Middle frontal gyrus (tissue), 1 donor: ENCODE data around the gene SRSF8.
A peak's percentile ranks its signal among the peaks of the same experiment; 100 is the strongest.

ENCODE experiments used
- DNase-seq: peaks from one replicate; pipeline ENCODE4 v3.0.0-alpha.2; 2015; ENCODE audit warnings: low spot score; ENCODE audit errors: extremely low spot score

Gene SRSF8

DNA sequence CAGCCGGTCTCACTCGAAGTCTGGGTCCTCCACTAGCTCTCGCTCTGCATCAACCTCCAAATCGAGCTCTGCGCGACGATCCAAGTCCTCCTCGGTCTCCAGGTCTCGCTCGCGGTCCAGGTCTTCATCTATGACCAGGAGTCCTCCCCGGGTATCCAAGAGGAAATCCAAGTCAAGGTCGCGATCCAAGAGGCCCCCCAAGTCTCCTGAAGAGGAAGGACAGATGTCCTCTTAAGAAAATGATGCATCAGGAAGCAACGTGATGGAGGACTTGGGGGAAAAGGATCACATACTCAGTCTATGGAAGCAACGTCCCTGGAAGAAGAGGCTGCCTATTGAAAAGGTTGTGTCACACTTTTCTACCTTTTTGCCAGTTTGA, 1.1 kb downstream of the SRSF8 start:
- no peak for DNase-seq

DNA sequence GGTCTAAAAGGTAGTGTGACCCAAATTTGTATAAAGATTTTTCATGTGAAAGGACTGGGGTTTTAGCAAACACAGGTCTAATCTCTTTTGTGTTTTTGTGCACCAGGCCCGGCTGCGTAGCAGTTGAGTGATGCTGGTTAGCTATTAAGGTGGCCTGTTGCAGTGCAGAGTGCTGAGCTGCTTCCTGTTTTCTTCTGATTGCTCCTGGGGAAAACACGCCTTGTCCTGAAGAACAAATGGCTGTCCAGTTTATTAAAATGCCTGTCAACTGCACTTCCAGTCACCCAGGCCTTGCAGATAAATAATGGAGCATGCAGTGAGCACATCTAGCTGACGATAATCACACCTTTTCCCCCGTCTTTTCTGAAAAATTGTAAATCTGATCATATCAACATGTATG, 1.8 kb downstream of the SRSF8 start:
- DNase-seq: peak; percentile 69

DNA sequence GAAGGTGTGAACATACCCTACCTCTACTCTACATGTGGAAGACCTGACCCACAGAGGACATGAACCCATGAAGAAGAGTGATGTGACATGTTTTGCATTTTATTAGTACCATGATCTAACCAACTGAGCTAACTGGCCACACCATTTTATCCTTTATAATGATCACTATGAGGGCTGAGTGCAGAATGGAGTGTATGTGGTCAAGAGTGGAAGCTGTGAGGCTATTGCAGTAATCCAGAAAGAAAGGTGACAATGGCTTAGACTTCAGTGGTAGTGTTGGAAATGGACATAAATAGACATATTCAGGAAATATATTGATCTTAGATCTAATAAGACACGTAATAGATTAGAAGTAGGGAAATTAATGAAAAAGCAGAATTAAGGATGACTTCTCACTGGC, 3.8 kb downstream of the SRSF8 start:
- no peak for DNase-seq

DNA sequence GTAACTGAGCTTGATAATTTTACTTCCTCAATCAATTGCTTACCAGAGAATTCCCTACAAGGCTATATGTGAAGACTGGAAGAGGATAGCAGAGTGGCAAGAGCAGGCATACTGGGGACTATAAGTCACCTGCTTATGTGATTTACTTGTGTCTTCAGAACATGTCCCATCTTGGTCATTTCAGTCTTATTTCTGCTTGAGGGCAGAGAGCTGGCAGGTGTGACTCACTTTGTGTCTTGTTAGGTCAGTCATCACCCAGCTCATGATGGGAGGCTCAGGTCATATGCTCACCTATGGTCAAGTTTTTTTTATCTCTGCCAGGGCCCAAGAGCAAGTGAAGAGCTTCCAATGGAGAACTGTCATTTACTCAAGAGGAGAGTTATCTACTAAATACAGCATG, 6.2 kb downstream of the SRSF8 start:
- DNase-seq: no peak

DNA sequence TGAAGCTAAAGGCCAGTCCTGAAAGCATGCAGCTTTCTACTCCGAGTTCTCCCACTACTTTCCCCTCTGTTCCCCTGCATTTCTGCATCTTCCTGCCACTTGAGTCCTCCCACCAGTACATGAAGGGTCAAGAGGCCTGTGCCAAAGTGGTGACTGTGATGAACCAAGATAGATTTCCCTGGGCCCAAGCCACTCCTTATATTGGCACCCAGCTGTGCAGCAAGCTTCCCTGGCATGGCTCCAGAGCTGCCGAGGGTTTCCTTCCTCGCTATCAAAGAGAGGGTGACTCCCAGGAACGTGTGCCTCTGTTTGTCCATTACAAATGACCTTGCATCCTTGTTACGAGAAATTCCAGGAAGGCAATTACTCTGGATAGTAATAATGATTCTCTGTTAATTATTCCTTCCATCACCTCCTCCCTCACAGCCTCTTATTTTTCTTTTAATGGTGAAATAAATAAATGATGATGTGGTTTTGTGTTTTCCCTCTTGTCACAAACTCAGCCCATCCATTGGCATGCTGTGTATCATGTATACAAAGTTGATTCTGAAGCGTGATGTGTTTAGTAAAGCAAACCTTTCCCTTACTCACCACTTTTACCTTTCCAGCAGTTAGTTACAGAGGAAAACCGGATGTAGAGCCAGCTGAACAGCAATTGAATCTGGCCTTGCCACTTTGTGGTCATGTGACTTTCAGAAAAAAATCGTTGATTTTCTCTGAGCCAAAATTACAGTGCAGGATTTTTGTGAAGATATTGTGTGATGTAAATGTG, 8.3 kb downstream of the SRSF8 start:
- no peak for DNase-seq

DNA sequence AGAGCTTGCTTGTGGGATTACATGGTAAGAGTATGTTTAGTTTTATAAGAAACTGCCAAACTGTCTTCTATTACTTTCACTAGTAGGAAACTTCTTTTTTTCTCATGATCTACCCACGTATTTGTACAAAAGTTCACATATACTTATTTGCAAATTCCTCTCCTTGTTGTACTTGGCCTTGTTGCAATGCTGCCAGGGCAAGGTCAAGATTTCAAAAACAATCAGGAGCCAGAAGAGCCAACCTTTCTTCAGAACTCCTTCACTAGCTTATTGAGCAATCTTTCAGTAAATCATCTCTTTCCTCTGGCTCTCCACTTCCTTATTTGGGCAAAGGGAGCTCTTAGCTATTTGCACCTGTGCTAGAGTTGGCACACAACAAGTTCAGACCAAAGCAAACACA, 9.7 kb downstream of the SRSF8 start:
- no peak for DNase-seq

DNA sequence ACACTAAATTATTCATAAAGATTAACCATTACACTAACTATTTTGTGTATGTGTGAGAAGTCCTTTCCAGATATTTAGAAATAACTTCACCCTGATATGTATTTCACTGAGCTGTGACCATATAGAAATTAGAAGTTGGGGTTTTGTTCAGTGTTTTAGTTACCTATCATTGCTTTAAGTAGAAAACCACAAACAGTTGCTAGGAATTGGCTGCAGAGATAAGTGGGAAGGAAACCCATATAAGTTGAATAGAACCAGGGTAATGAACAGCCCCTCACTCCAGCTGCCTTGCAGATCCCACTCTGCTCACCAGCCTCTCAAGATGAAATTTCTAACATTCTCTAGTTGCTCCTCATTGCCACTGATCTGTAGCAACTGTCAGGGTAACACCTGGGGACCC, 10.3 kb downstream of the SRSF8 start:
- no peak for DNase-seq

DNA sequence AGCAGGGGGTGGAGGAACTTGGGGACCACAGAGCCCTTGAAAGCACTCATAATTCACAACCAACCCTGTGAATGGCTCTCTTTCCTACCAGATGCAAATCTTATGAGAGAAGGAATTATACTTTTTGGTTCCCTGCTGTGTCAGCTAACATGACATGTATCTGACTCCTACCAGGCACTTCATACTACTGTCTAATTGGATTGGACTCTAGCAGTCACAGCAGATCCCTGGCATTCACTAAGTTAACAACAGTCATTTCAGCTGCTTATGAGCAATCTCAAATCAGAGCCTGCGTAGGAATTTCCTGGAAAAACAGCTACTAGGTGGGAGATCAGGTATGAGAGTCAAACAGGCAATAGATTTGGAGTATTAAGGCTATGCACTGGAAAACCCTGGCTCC, 11.8 kb downstream of the SRSF8 start:
- DNase-seq: no peak

DNA sequence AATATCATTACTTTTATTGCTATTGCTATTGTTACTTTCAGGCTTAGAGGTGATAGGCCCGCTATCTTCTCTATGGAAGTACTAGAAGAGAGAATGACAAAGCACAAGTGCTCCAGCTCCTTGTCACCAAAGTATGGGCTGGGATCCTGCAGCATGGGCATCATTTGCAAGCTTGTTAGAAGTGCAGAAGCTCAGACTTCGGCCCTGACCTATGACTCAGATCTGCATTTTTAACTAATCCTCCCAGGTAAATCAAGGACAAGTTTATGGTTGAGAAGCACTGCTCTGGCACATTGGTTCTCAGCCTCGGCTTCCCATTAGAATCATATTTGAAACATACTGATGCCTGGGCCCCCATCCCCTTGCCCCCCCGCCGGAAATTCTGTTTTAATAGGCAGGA, 14.3 kb downstream of the SRSF8 start:
- no peak for DNase-seq

DNA sequence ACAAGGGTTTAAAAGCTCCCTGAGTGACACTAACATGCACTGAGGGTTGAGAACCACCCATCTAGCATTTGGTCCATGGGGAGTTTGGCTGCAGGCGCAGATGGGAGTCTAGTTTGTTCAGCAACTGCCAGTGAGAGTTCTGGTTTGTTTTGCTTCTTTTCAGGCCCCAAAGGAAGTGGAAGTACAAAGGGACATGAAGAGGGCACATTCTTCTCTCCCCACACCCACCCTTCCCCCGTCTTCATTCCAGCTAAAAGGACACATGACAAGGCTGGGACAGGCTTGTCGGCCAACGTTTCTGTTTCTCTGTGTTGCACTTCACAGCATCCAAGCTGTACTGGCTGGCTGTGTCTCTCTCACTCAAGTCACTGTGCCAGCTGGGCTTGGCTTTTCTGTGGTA, 14.7 kb downstream of the SRSF8 start:
- DNase-seq: peak; percentile 31

DNA sequence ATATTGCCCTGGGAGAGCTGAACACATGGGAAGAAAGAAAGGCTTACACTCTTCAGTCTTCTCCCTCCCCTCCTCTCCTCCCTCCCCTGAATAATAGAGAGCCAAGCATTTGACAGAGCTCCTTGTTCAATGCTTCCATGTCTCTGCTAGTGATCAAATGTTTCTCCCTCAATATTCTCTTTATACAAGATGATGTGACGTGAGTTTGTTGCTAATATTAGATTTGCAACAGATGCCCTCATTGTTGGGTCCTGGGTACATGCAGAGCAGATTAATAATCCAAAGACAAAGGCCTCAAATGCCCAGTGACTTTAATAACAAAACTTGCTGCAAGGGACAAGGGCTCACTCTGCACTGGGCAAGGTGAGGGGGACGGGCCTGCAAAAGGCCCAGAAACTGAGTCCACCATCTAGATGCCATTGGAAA, 15.9 kb downstream of the SRSF8 start:
- peak; percentile 45 for DNase-seq

DNA sequence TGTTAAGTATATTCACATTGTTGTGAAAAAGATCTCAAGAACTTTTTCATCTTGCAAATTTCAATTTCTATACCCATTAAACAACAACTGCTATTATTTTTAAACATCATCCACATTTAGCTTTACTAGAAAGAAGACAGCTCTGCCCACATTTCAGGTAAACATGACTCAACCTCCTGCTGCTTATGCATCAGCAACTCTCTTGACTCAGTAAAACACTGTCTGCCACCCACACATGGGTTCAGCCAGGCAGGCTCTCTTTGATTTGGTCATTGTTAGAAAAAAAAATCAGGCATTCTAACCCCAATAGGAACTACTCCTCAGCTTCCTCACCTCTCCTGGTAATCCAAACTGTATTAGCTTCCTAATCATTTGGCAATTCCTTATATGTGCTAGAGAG, 17.8 kb downstream of the SRSF8 start:
- DNase-seq: no peak

DNA sequence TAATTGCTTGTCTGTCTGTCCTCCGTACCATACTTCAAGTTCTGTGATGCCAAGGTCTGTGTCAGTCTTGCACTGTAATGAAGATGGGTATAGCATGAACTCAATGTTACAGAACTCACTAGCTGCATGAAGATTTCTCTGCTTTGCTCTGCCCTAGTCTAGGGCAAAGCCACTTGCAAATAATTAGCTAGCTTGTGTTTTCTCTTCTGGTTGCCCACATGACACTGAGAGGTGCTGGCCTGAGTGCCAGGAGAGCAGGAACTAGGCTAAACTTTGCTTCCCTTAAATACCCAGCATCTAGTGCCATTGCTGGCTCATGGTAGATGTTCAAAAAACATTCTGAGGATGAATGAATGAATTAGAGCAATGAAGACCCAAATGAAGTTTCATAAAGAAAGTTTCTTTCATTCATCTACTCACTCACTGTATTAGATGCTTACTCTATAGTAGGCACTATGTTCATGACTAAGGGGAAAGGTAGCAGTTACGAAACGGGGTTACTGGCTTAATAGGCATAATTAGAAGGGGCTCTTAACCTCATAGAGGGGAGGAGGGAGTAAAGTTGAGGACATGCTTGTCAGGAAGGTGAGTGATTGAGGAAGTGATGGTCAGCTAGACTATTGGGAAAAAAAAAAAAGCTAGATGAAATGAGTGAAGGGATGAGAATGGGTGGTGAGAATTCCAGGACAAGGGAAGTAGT, 18.5 kb downstream of the SRSF8 start:
- DNase-seq: no peak

DNA sequence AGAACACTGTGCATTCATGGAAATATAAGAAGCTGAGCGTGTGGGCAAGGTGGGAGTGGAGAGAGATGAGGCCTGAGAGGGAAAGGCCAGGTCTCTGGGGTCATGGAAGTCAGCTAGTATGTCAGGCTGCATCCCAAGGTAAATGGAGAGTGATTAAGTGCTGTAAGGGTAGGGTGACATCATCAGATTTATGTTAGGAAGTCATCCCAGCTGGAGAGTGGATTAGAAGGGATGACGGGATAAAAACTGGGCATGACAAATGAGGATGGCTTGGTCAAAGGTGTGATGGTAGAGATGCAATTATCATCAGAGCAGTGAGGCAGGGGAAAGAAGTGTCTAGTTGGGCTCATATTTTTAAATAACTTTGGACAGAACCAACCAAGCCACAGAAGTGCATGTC, 19.4 kb downstream of the SRSF8 start:
- DNase-seq: no peak

DNA sequence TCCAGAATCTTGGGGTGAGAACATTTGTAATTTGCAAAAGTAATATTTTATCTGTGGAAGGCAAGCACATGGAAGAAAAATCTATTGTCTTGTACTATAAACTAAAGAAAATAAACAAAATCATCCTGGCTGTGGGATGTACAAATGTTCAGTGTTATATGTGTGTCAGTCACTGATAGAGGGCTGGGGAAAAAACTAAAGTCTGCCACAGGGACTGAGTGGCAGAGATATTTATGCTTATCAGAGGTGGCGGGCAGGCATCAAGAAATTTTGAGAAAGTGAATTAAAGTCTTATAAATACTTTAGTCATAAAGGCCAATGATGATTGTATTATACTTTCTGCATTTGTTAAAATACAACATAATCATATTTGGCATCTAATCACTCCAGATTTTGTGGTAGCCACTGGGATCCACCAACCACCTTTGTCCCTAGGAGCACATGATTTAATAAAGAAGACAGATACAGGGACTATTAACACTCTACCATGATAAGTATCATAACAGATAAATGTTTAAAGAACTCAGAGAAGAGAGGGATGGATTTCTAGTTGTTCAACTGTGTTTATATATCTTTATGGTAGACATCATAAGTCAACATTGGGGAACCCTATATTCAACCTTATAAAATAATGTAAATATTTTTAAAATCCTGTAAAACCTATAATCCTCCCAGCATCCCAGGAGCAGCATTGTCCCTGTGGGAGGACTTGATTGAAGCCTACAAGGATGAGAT, 20.3 kb downstream of the SRSF8 start:
- no peak for DNase-seq

DNA sequence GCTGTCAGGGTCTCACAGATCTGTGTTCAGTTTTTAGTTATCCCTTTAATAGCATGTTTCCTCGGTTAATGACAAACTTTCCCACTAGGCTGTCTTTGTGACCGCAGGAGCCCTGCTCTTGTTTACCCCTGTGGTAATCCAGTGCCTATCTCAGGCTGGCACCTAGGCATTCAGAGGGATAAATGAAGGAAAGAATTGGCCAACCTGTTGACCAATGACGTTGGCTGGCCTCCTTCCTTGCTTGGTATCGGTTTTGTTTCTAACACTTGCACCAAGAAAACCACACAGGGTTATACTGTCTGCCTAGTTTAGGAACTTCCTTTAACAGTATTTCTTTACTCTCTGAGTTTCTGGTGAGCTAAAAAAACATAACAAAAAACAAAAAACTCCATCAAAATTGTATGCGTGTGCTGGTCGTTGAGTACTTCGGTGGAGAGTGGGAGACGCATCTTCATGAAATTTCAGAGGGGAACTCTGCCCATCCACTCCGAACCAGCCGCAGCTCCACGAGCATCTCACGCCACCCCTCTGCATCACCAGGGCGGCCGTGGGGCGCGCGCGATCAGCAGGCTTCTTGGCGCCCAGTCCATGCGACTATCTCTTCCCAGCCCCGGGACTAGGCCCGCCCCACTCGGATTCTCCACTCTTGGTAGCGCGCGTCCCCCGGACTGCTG, 22.4 kb downstream of the SRSF8 start:
- DNase-seq: no peak

DNA sequence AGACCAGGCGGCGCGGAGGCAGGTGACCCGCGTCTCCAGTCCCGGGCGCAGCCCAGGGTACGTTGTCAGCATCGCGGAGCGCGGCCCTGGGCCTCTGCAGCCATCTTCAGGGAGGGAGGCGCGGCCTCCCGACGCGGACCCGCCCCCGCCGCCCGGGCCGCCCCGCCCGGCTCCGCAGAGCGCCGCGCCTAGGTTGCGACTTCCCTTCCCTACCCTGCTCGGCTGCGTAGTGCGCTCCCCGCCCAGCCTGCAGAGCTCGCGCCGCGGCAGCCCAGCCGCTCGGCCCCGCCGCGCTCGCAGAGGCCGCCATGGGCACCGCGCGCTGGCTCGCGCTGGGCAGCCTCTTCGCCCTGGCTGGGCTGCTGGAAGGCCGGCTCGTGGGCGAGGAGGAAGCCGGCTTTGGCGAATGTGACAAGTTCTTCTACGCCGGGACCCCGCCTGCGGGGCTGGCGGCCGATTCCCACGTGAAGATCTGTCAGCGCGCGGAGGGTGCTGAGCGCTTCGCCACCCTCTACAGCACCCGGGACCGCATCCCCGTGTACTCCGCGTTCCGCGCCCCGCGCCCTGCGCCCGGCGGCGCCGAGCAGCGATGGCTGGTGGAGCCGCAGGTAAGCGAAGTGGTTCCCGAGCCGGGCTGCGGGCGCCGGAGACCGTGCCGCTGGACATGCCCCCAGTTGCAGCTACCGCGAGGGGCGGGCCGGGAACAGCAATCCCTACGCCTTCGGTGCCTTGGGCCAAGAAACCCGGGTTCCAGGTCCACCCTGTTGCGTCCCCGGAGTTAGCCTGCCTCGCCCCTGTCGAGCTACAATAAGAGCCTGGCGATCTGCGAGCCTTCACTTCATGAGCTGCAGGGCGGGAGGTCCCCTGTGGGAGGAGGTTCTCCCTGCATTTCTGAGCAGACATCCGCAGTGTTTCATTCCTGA, 23.2 kb downstream of the SRSF8 start, which contains the start of gene ENDOD1:
Gene ENDOD1, plus strand, starts transcription at position 227 of the 923 bp plus-strand sequence. Its CDS starts 82 bp downstream, at position 309.
- DNase-seq: peak; percentile 73

DNA sequence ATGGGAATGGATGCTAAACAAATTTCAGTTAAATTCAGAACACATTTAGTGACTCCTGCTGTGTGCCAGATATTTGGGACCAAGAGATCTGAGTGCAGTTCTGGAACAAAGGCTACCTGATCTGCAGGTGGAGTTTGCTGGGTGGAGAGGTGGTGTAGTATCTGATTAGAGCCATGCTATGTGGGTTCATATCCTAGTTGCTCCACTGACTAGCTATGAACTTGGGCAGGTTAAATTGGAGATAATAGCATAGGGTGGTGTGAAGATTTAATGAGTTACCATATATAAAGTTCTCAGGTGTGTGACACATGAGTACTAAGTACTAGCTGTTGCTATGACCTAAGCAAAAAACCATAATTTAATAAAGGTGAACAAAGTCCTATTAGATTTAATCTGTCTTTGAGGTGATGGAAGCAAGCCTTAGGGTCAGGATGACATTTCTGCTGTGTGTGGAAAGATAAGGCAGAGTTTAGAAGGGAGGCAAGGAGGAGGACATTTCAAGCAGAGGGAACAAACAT, 25.0 kb downstream of the SRSF8 start:
- no peak for DNase-seq

DNA sequence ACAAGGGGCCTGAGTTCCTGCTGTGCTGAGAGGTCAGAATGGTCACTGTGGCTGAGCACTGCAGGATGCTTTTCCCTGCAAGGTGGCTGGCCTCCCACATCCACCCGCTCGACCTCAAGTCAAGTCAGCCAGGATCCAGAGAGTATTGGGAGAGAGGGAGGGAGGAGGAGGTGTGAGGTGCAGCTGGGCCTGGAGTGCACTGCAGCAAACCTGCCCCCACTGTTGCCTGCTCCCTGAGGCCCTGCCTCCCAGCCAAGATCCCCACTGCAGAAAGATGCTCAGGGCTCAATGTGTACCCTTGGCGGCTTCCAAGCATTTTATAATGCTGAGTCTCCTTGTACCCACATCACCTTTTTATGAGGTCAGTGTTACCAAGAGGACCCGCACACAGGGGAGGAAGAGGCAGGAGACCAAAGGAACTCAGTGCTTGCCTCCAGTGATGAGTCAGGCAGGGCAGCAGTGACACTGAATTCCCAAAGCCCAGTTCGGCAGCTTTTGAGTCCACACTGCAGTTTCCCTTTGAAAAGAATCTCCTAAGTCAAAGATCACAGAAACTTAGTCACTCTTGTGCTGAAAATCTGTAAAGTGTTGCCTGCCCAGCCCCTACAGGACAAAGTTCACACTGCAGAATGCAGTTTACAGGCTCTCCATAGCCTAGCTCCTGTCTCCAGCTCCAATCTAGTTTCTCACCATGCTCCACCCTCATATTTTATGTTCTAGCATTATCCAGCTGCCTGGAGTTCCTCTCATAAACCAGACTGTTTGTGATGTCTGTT, 26.0 kb downstream of the SRSF8 start:
- no peak for DNase-seq

DNA sequence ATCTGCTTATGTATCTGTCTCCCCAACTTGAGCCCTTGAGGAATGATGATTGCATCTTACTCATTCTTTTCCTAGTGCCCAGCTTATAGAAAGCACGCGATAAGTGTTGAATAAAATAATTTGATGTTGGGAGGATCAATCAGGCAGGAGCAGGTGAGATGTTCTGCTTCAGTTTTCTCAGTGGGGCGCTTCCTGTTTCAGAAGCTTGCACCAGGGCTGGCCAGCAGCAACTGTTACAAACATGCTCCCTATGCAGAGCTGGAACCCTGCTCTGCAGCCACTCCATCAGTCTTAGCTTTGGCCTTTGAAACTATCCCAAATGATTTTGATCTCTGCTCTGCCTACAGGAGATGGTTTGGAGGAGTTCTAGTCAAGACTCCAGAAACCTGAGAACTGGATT, 26.8 kb downstream of the SRSF8 start:
- no peak for DNase-seq
